Measurements from ENCODE around the gene VAPA. TPM values are rescaled to one million over a fixed set of nuclear protein-coding genes. Genes with fewer than 3 reads are reported as not detected.

The VAPA gene
- total RNA-seq, 1 donor from 2014 or later: 169 TPM

GRCh38 chr18:9876212-9876866 is 37.5 kb upstream of the VAPA start:
- no peak for TF ChIP-seq CTCF (IDR thresholded peaks at IDR 0.05; ENCODE audit: insufficient read depth, low read length, poor library complexity, severe bottlenecking)
- Histone ChIP-seq H3K4me3 (ENCODE audit: low read depth, low read length) (no peak overlapping the region), H3K27me3 (ENCODE audit: control insufficient read depth, insufficient read depth, low read length) (no peaks in the 10 kb centered on the region), H3K36me3 (ENCODE audit: control insufficient read depth, insufficient read depth, low read length) (no peaks in the 10 kb centered on the region)
- no peak for DNase-seq (ENCODE audit: low read depth)

- no peaks in the 10 kb centered on the region for H3K27me3 ChIP-seq (ENCODE audit: control insufficient read depth, insufficient read depth, low read length)
- H3K4me3 ChIP-seq (ENCODE audit: low read depth, low read length): no peak overlapping the region
- no peak for DNase-seq (ENCODE audit: low read depth)
- no peaks in the 10 kb centered on the region for H3K36me3 ChIP-seq (ENCODE audit: control insufficient read depth, insufficient read depth, low read length)
- no peak for TF ChIP-seq CTCF (IDR thresholded peaks at IDR 0.05; ENCODE audit: insufficient read depth, low read length, poor library complexity, severe bottlenecking)
These were observed 36.8 kb upstream of the VAPA start for GRCh38 chr18:9876867-9877654.

- no peak for TF ChIP-seq CTCF (IDR thresholded peaks at IDR 0.05; ENCODE audit: insufficient read depth, low read length, poor library complexity, severe bottlenecking)
- no peak overlapping the region for H3K4me3 ChIP-seq (ENCODE audit: low read depth, low read length)
- no peaks in the 10 kb centered on the region for H3K36me3 ChIP-seq (ENCODE audit: control insufficient read depth, insufficient read depth, low read length)
These were observed 36.2 kb upstream of the VAPA start for GRCh38 chr18:9877655-9878014.

GRCh38 chr18:9878095-9878494 is 35.7 kb upstream of the VAPA start:
- H3K4me3 ChIP-seq (ENCODE audit: low read depth, low read length): no peak overlapping the region
- no peaks in the 10 kb centered on the region for H3K36me3 ChIP-seq (ENCODE audit: control insufficient read depth, insufficient read depth, low read length)
- no peak for DNase-seq (ENCODE audit: low read depth)
- H3K27me3 ChIP-seq (ENCODE audit: control insufficient read depth, insufficient read depth, low read length): no peaks in the 10 kb centered on the region
- TF ChIP-seq CTCF (IDR thresholded peaks at IDR 0.05; ENCODE audit: insufficient read depth, low read length, poor library complexity, severe bottlenecking): no peak

More at GRCh38 chr18:9877655-9878014, 36.2 kb upstream of the VAPA start:
- DNase-seq (ENCODE audit: low read depth): no peak
- no peaks in the 10 kb centered on the region for H3K27me3 ChIP-seq (ENCODE audit: control insufficient read depth, insufficient read depth, low read length)

GRCh38 chr18:9878783-9879242 is 35.0 kb upstream of the VAPA start:
- H3K36me3 ChIP-seq (ENCODE audit: control insufficient read depth, insufficient read depth, low read length): no peaks in the 10 kb centered on the region
- no peaks in the 10 kb centered on the region for H3K27me3 ChIP-seq (ENCODE audit: control insufficient read depth, insufficient read depth, low read length)
- no peak for TF ChIP-seq CTCF (IDR thresholded peaks at IDR 0.05; ENCODE audit: insufficient read depth, low read length, poor library complexity, severe bottlenecking)
- DNase-seq (ENCODE audit: low read depth): no peak
- no peak overlapping the region for H3K4me3 ChIP-seq (ENCODE audit: low read depth, low read length)
